Gastroesophageal sphincter (tissue), 4 donors: ENCODE measurements around the gene CLEC18A. TPM values are rescaled to one million over a fixed set of nuclear protein-coding genes. Genes with fewer than 3 reads are reported as not detected.

Experiments
- ATAC-seq: fragments of 150-250 bp; one replicate; pipeline ENCODE4 v1.9.1; 2016; ENCODE audit warnings: mild to moderate bottlenecking, moderate library complexity
- H3K27ac ChIP-seq, 4 donors: fragments of 200-600 bp; sonication (generic) in 3 of 4; 1 replicate in 3 of 4; 2 replicates in 1 of 4; pipeline ENCODE4 v1.5.1; 2016 to 2019
- H3K27me3 ChIP-seq: fragments of 200-600 bp; sonication (generic); one replicate; pipeline ENCODE4 v1.5.1; 2019
- H3K36me3 ChIP-seq, 2 donors: fragments of 200-600 bp; sonication (generic); one replicate each; pipeline ENCODE4 v1.5.1; 2019; ENCODE audit warnings: control low read depth in 1 of 2
- H3K4me1 ChIP-seq, 3 donors: fragments of 200-600 bp; sonication (generic); 1 replicate in 2 of 3; 2 replicates in 1 of 3; pipeline ENCODE4 v1.5.1; 2016 to 2019; ENCODE audit warnings: control low read depth in 2 of 3
- H3K4me3 ChIP-seq, 2 donors: fragments of 200-600 bp; sonication (generic); one replicate each; pipeline ENCODE4 v1.5.1; 2019; ENCODE audit warnings: mild to moderate bottlenecking in 1 of 2, moderate library complexity in 1 of 2
- H3K9me3 ChIP-seq, 3 donors: fragments of 200-600 bp; sonication (generic); one replicate each; pipeline ENCODE4 v1.5.1; 2017 to 2019; ENCODE audit warnings: control low read depth in 2 of 3
- EP300 ChIP-seq: sonication (generic); formaldehyde crosslinking; IDR thresholded peaks from one replicate; pipeline ENCODE4 v1.6.1; 2017; ENCODE audit warnings: antibody characterized with exemption, mild to moderate bottlenecking
- POLR2A ChIP-seq, 2 donors: fragments of 450-650 bp; IDR thresholded peaks; one replicate each; pipeline ENCODE4 v1.6.1; 2017; ENCODE audit warnings: antibody characterized with exemption in 2 of 2, mild to moderate bottlenecking in 2 of 2, moderate library complexity in 1 of 2
- POLR2AphosphoS5 ChIP-seq: sonication (generic); formaldehyde crosslinking; IDR thresholded peaks from one replicate; pipeline ENCODE4 v1.6.1; 2017; ENCODE audit warnings: antibody characterized with exemption
- WGBS, 2 donors: methylation state at CpG; one replicate each; pipeline ENCODE4 v1.1.5; 2018; ENCODE audit warnings: low coverage in 1 of 2; 5-methylcytosine and 5-hydroxymethylcytosine counted together
- total RNA-seq, 4 donors: library from RNA; depleted of rRNA; stranded (reverse); fragments of >200 nt; gene quantifications; one replicate each; pipeline ENCODE4 v1.1.0, GENCODE V29; 2016
- TF ChIP-seq, protein P1 (sequence below), 4 experiments: fragments of 200-600 bp in 2 of 4; fragments of 450-650 bp in 2 of 4; sonication (generic) in 1 of 4; IDR thresholded peaks; one replicate each; pipeline ENCODE4 v1.5.1; 2017 to 2019; ENCODE audit warnings: antibody characterized with exemption in 4 of 4, mild to moderate bottlenecking in 2 of 4, moderate library complexity in 2 of 4

The CLEC18A gene
- total RNA-seq, 4 donors from 2014 or later, result 0.27 to 1.9 (median 0.31) TPM; not detected in 1

DNA sequence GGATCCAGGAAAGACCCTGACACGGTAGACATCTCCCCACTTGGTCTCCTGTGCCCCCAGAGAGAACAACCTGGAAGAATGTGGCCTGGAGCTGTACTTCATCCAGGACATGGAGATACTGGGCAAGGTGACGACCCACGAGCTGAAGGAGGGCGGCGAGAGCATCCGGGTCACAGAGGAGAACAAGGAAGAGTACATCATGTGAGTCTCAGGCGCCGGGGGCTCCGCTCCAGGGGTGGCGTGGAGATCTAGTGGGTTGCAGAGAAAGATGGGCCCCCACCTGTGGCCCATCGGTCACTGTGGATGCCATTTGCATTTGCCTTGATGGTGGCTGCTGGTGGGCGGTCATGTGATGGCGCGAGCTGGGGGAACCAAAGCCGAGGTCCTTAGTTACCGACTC is 14.9 kb upstream of the CLEC18A start:
- H3K4me3 ChIP-seq, result no peak overlapping the region
- no peak overlapping the region for H3K27ac ChIP-seq
- TF ChIP-seq POLR2A (IDR thresholded peaks at IDR 0.05) (no peak), POLR2AphosphoS5 (no peak), EP300 (no peak)
- TF ChIP-seq, protein P1, sequence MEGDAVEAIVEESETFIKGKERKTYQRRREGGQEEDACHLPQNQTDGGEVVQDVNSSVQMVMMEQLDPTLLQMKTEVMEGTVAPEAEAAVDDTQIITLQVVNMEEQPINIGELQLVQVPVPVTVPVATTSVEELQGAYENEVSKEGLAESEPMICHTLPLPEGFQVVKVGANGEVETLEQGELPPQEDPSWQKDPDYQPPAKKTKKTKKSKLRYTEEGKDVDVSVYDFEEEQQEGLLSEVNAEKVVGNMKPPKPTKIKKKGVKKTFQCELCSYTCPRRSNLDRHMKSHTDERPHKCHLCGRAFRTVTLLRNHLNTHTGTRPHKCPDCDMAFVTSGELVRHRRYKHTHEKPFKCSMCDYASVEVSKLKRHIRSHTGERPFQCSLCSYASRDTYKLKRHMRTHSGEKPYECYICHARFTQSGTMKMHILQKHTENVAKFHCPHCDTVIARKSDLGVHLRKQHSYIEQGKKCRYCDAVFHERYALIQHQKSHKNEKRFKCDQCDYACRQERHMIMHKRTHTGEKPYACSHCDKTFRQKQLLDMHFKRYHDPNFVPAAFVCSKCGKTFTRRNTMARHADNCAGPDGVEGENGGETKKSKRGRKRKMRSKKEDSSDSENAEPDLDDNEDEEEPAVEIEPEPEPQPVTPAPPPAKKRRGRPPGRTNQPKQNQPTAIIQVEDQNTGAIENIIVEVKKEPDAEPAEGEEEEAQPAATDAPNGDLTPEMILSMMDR (IDR thresholded peaks at IDR 0.05), result no peak
- H3K36me3 ChIP-seq, result peaks cover 0 to 100% of the 10 kb centered on the region in 2 donors
- WGBS, 2 donors, result 93% methylated on average over 12 of the region's 16 CpGs; no CpG with 5 or more reads in 1 of the 2 donors
- H3K9me3 ChIP-seq, result no peaks in the 10 kb centered on the region
- no peaks in the 10 kb centered on the region for H3K27me3 ChIP-seq
- no peaks in the 10 kb centered on the region for H3K4me1 ChIP-seq
- no peak for ATAC-seq

DNA sequence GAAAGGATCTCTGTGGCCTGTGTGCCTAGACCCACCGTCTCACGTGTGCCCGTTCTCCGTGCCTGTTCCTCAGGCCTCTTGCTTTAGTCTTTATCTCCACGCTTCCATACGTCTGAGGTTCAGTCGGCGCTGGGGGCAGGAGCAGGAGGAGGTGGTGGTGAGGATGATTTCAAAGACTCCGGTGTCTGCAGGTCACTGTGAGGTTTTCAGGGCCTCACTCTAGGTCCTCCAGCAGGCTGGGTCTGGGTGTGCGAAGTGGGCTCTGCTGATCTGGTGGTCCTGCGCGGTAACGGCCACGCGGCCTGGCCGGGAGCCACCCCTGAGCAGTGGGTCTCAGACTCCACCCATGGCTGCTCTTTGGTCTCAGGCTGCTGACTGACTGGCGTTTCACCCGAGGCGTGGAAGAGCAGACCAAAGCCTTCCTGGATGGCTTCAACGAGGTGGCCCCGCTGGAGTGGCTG is 14.4 kb upstream of the CLEC18A start:
- WGBS, 2 donors, result 92% methylated on average over 10 of the region's 21 CpGs; no CpG with 5 or more reads in 1 of the 2 donors
- Histone ChIP-seq H3K4me1 (peaks cover 0 to 1% (median 0%) of the 10 kb centered on the region in 3 donors), H3K27me3 (no peaks in the 10 kb centered on the region), H3K36me3 (peaks cover 0 to 95% of the 10 kb centered on the region in 2 donors), H3K9me3 (no peaks in the 10 kb centered on the region), H3K4me3 (no peak overlapping the region), H3K27ac (no peak overlapping the region)
- no peak for ATAC-seq
- TF ChIP-seq POLR2AphosphoS5, result no peak
- TF ChIP-seq, protein P1 (IDR thresholded peaks at IDR 0.05), result no peak
- no peak for TF ChIP-seq POLR2A (IDR thresholded peaks at IDR 0.05)
- no peak for TF ChIP-seq EP300

DNA sequence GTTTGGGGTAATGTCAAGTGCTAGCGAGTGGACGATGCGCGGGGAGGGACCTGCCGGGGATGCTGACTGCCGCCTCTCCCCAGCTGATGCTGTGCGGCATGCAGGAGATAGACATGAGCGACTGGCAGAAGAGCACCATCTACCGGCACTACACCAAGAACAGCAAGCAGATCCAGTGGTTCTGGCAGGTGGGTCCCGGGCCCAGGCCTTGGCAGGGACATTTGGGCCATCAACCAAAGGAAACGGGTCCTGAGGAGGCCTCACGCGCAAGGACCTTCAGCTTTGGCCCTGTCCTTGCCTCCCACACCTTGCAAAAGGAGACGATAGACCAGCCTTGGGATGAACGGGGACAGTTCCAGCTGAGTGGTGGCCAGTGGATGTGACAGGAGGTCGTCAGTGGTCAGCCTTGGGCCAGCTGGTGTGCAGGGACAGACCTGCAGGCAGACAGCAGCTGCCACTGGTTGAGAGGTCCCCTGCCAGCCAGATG is 13.6 kb upstream of the CLEC18A start:
- Histone ChIP-seq H3K36me3 (peaks cover 0 to 88% of the 10 kb centered on the region in 2 donors), H3K4me1 (peaks cover 0 to 9% (median 0%) of the 10 kb centered on the region in 3 donors), H3K27me3 (no peaks in the 10 kb centered on the region), H3K9me3 (no peaks in the 10 kb centered on the region), H3K4me3 (no peak overlapping the region), H3K27ac (no peak overlapping the region)
- 75 to 98% methylated on average over 6 to 13 of the region's 16 CpGs for WGBS, 2 donors
- no peak for ATAC-seq
- TF ChIP-seq, protein P1 (IDR thresholded peaks at IDR 0.05), result peak in 1 of 4 experiments; percentile 19
- no peak for TF ChIP-seq POLR2A (IDR thresholded peaks at IDR 0.05)

DNA sequence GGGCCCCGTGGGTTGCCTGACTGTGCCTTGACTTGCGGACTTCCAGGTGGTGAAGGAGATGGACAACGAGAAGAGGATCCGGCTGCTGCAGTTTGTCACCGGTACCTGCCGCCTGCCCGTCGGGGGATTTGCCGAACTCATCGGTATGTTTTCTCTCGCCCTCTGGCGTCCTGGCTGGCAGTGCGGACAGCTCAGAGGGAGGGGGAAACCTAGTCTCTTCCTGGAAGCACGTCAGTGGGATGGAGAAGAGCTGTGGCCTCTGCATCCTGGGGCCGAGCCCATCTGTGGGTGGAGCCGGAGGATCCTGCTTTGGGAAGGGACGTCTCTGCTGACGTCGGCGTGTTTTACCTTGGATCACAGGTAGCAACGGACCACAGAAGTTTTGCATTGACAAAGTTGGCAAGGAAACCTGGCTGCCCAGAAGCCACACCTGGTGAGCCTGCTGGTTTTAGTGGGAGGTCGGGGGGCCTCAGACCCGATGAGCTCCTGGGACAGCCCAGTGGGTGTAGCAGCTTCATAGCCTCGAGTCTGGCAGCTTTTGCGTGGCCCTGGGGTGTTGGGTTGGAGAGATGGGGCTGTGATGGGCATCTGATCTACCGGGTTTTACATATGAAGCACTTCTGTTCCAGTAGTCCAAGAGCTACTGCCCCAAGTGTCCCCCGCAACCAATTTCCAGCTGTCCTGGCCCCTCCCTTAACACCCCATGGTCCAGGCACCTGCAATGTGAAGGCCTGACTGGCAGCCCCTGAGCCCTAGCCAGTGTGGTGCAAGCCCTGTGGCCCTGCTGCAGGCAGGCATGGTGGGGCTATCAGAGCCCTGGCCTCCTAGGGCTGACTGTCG is 11.9 kb upstream of the CLEC18A start:
- WGBS, 2 donors, result 67% methylated on average over 3 of the region's 28 CpGs; no CpG with 5 or more reads in 1 of the 2 donors
- no peak for ATAC-seq

More for the DNA sequence above, 11.9 kb upstream of the CLEC18A start:
- peaks cover 0 to 9% (median 0%) of the 10 kb centered on the region in 3 donors for H3K4me1 ChIP-seq
- no peak overlapping the region for H3K27ac ChIP-seq
- TF ChIP-seq, protein P1 (IDR thresholded peaks at IDR 0.05), result no peak
- no peaks in the 10 kb centered on the region for H3K27me3 ChIP-seq
- H3K4me3 ChIP-seq, result no peak overlapping the region
- H3K9me3 ChIP-seq, result no peaks in the 10 kb centered on the region
- H3K36me3 ChIP-seq, result peaks cover 0 to 71% of the 10 kb centered on the region in 2 donors
